C4-2B (cell line): ENCODE results near the gene GSDMA.
A peak's percentile ranks its signal among the peaks of the same experiment; 100 is the strongest.

Experiments
- H3K27ac ChIP-seq: fragments of 450-650 bp; 2 replicates; pipeline ENCODE4 v1.5.1; 2017
- ZFX ChIP-seq: fragments of 450-650 bp; IDR thresholded peaks from 2 replicates; pipeline ENCODE4 v1.6.1; 2017
- TF ChIP-seq, protein P1 (sequence below): fragments of 450-650 bp; conservative IDR thresholded peaks from 2 replicates; pipeline ENCODE4 v1.5.1; 2017; ENCODE audit warnings: mild to moderate bottlenecking

GSDMA gene

DNA sequence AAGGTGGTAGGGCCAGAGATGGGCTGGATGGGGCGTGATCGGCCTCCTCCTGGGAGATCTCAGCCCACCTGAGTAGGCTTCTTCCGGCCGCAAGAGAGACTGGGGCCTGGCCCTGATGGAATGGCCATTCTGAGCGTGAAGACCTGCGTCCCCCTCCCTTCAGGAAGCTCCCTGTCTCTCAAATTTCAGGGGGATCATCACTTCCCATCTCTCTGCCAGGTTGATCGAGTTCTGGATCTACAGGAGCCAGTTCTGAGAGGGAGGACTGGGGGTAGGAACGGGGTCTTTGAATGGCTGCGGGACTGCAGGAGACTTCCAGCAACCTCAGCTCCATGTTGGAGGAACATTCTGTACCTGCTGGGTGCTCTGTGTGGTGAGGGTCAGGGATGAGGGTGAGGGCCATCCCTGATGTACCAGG lies 9.3 kb upstream of the GSDMA start:
- H3K27ac ChIP-seq, result peak overlapping the region; percentile 22

DNA sequence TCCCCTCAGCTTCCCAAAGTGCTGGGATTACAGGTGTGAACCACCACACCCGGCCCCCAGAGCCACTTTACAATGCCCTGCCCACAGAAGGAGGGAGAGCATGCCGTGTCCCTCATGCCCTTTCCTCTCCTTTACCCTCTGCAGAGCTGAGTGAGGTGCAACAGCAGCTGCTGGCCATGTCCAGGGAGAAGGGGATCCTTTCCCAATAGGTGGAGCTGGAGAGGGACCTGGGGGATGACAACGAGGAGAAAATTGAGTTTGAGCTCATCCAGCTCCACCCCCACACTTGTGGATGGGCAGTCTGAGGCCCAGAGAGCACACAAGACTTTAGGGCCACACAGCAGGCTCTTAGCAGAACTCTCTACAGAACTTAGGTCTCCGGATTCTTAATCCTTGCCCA lies 7.9 kb upstream of the GSDMA start:
- no peak overlapping the region for H3K27ac ChIP-seq
- no peak for TF ChIP-seq ZFX
- TF ChIP-seq, protein P1, sequence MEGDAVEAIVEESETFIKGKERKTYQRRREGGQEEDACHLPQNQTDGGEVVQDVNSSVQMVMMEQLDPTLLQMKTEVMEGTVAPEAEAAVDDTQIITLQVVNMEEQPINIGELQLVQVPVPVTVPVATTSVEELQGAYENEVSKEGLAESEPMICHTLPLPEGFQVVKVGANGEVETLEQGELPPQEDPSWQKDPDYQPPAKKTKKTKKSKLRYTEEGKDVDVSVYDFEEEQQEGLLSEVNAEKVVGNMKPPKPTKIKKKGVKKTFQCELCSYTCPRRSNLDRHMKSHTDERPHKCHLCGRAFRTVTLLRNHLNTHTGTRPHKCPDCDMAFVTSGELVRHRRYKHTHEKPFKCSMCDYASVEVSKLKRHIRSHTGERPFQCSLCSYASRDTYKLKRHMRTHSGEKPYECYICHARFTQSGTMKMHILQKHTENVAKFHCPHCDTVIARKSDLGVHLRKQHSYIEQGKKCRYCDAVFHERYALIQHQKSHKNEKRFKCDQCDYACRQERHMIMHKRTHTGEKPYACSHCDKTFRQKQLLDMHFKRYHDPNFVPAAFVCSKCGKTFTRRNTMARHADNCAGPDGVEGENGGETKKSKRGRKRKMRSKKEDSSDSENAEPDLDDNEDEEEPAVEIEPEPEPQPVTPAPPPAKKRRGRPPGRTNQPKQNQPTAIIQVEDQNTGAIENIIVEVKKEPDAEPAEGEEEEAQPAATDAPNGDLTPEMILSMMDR, result no peak

More for the DNA sequence above, 9.3 kb upstream of the GSDMA start:
- TF ChIP-seq ZFX, result no peak
- TF ChIP-seq, protein P1, result no peak

DNA sequence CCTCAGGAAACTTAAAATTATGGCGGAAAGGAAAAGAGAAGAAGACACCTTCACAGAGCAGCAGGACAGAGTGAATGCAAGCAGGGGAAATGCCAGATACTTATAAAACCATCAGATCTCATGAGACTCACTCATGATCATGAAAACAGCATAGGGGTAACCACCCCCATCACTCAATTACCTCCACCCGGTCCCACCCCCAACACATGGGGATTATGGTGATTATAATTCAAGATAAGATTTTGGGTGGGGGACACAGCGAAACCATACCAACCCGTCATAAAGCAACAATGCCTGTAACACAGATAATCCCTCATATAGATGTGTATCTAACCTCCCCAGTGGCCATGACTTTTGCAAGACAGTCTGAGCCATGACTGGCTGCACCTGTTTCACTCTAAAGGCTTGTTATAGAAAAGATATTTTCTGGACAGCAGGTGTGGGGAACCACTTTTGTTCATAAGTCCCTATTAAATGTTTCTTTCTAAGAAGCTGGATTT lies 7.0 kb upstream of the GSDMA start:
- H3K27ac ChIP-seq, result no peak overlapping the region
- no peak for TF ChIP-seq ZFX
- TF ChIP-seq, protein P1, result no peak

DNA sequence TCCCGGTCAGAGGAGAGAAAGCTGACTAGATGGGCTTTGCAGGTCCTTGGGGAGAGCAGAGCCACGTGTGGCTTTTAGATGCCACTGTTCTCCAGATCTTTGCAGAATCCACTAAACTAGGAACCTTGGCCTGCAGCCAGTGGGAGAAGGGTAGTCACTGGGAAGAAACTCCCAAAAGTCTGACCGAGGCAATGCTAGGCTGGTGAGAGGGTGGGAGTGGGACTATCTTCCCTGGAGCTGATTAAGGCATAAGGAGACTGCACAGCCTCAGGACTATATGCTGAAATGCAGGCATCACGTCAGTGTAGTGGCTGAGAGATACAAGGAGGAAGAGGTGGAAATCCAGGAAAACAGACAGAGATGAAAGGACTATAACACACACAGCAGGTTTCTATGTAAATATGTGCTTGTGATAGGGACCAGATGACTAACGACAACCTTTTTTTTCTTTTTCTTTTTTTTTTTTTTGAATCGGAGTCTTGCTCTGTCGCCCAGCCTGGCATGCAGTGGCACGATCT lies 2.2 kb upstream of the GSDMA start:
- H3K27ac ChIP-seq, result no peak overlapping the region

DNA sequence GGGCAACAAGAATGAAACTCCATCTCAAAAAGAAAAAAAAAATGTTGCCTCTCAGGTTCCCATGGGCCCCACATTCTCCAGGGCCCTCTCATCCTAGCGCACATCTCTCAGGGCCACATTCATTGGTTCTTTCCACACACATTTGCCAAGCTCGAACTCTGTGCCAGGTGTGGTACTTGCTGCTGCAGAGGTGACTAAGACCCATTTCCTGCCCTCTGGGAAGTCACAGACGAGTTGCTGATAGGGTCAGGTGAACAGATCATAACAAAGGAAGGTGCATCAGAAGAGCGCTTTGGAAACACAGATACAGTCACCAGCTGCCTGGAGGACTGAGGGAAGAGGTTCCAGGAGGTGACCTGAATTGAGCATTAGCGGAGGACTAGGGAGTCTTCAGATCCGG lies 1.0 kb downstream of the GSDMA start:
- TF ChIP-seq, protein P1, result no peak
- TF ChIP-seq ZFX, result no peak
- H3K27ac ChIP-seq, result no peak overlapping the region

More for the DNA sequence above, 2.2 kb upstream of the GSDMA start:
- TF ChIP-seq, protein P1, result no peak
- TF ChIP-seq ZFX, result no peak

DNA sequence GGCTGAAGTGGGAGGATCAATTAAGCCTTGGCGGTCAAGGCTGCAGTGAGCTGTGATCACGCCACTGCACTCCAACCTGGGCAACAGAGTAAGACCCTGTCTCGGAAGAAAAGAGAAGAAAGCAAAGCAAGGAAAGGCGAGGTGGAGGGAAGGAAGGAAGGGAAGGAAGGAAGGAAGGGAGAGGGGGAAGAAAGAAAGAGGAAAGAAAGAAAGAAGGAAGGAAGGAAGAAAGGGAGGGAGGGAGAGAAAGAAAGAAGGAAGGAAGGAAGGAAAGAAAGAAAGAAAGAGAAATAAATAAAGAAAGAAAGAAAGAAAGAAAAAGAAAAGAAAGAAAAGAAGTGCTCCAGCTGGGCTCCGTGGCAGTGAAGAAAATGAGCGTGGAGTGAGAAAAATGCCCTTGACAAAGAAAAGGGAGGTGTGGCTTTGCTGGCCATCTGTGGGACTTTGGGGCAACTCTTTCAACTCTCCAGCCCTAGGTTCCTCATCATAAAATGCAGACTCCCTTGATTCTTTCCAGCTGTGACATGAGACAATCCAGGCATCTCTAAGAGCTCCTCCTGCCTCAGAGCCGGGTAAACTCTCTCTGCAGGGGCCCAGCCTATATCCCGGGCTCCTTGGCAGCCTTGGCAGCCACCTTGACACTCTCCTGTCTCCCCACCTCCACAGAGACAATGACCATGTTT lies 2.4 kb downstream of the GSDMA start:
- TF ChIP-seq, protein P1, result no peak
- TF ChIP-seq ZFX, result no peak
- H3K27ac ChIP-seq, result no peak overlapping the region

DNA sequence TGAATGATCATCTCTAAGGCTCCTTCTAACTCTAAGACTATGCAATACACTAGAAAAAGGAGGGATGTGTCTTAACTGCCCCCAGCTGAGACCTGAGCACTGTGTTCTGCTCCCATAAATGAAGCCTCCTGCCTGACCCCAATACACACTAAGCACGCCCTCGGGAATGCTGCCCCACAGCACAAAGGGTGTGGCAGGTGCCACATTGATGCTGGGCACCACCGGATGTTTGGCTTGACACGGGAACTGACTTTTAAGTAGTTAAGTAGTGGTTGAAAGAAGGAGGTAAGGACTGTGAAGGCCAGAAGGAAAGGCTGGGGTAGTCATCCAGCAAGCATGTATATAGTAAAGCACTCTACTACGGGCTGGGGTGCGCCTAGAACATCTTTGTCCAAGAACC lies 4.0 kb downstream of the GSDMA start:
- no peak for TF ChIP-seq ZFX
- TF ChIP-seq, protein P1, result no peak
- no peak overlapping the region for H3K27ac ChIP-seq
